Aorta (tissue), 5 donors: Measurements from ENCODE around the gene NME1. TPM values are rescaled to one million over a fixed set of nuclear protein-coding genes. Genes with fewer than 3 reads are reported as not detected.

ENCODE experiments used
- ATAC-seq: fragments of 200-7000 bp; cut with Tn5 transposase; one replicate; pipeline ENCODE4 v1.9.1; 2022; ENCODE audit warnings: moderate library complexity; ENCODE audit not compliant: low FRiP score
- DNase-seq, 2 donors: peaks; one replicate each; pipeline ENCODE4 v3.0.0-alpha.2; 2020
- H3K27ac ChIP-seq, 2 donors: one replicate each; pipeline ENCODE4 v1.5.1; 2013; ENCODE audit warnings: low read length in 2 of 2, mild to moderate bottlenecking in 2 of 2, moderate library complexity in 2 of 2, control low read depth in 1 of 2, inconsistent platforms in 1 of 2, low read depth in 1 of 2
- H3K27me3 ChIP-seq, 2 donors: one replicate each; pipeline ENCODE4 v1.6.1; 2013; ENCODE audit warnings: control low read depth in 1 of 2, low read length in 1 of 2, mild to moderate bottlenecking in 1 of 2, moderate library complexity in 1 of 2; ENCODE audit not compliant: insufficient read depth in 2 of 2, control insufficient read depth in 1 of 2
- H3K36me3 ChIP-seq, 2 donors: one replicate each; pipeline ENCODE4 v1.6.1; 2013; ENCODE audit warnings: control low read depth in 1 of 2, low read length in 1 of 2, mild to moderate bottlenecking in 1 of 2; ENCODE audit not compliant: insufficient read depth in 2 of 2, control insufficient read depth in 1 of 2
- H3K4me1 ChIP-seq, 2 donors: one replicate each; pipeline ENCODE4 v1.6.1; 2013; ENCODE audit warnings: low read length in 2 of 2, control low read depth in 1 of 2, mild to moderate bottlenecking in 1 of 2, moderate library complexity in 1 of 2; ENCODE audit not compliant: insufficient read depth in 2 of 2, control insufficient read depth in 1 of 2
- H3K4me3 ChIP-seq, 2 donors: one replicate each; pipeline ENCODE4 v1.5.1; 2013; ENCODE audit warnings: low read length in 2 of 2, control low read depth in 1 of 2, mild to moderate bottlenecking in 1 of 2
- H3K9me3 ChIP-seq: one replicate; pipeline ENCODE4 v1.6.1; 2013; ENCODE audit warnings: mild to moderate bottlenecking, low read length; ENCODE audit not compliant: control insufficient read depth
- WGBS, 2 donors: extraction: QIAGEN DNeasy Blood & Tissue Kit; methylation state at CpG; one replicate each; pipeline ENCODE4 v1.1.7; 2013; 5-methylcytosine and 5-hydroxymethylcytosine counted together
- intact Hi-C, 2 donors: fragments of 100-400 bp; cut with DNase I; formaldehyde crosslinking; loops; one replicate each; pipeline versions ENCODE4 v1.14.2 to v1.15.0; 2022
- polyA plus RNA-seq, 2 donors: library from polyadenylated mRNA; stranded (reverse); fragments of 200-250 nt; gene quantifications; one replicate each; pipeline ENCODE4 v1.2.3, GENCODE V29; 2013
- total RNA-seq, 2 donors: library from RNA; stranded (reverse); fragmentation: NEBNext Ultra II Directional; extraction: Animal tissue kit (Norgen Biotek cat#: 25700); gene quantifications; one replicate each; pipeline ENCODE4 v1.2.1, GENCODE V29; 2021
- donor health status: healthy with polysubstance abuse.
- donor health status: Bipolar disorder and iron deficiency.
- donor health status: DM: no; HTN: no; CAD: no.
- donor health status: DM: no; HTN: no; CAD: no.
- donor health status: DM: yes; HTN: yes; CAD: no.

The NME1 gene
- total and polyA plus RNA-seq, 4 donors = 24.5 to 42.3 (median 32.7) TPM

DNA sequence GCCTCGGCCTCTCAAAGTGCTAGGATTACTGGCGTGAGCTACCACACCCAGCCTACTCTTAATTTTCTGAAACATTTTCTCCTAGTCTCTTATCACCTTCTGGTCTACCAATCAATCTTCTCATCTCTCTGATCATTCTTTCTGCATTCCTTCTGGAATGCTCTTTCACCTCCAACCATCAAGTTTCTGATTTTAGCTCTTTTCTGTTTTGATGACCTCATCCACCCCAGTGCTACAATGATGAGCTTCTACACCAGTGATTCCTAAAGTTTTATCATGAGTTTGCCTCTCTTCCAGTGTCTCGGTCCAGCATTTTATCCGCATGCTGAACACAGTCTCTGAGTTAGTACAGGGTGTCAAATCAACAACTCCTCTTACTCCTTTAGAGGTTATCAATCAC lies 44.4 kb downstream of the NME1 start:
- Histone ChIP-seq H3K4me3 (no peak overlapping the region), H3K4me1 (no peaks in the 10 kb centered on the region), H3K36me3 (peaks cover 0 to 2% of the 10 kb centered on the region in 2 donors), H3K27me3 (no peaks in the 10 kb centered on the region), H3K27ac (no peak overlapping the region), H3K9me3 (no peaks in the 10 kb centered on the region)
- 97 to 98% methylated on average over 4 of the region's 4 CpGs for WGBS, 2 donors
- DNase-seq (no peak), ATAC-seq (no peak)
- intact Hi-C loops = no loop called here

DNA sequence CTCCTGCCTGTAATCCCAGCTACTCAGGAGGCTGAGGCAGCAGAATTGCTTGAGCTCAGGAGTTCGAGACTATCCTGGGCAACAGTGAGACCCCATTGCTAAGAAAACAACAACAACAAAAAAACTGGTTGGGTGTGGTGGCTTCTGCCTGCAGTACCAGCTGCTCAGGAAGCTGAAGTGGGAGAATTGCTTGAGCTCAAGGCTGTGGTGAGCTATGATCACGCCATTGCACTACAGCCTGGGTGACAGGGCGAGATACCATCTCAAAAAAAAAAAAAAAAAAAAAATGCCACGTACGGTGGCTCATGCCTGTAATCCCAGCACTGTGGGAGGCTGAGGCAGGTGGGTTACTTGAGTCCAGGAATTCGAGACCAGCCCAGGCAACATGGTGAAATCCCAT lies 46.9 kb downstream of the NME1 start:
- DNase-seq = no peak
- WGBS, 2 donors = 87 to 89% methylated on average over 6 of the region's 6 CpGs

DNA sequence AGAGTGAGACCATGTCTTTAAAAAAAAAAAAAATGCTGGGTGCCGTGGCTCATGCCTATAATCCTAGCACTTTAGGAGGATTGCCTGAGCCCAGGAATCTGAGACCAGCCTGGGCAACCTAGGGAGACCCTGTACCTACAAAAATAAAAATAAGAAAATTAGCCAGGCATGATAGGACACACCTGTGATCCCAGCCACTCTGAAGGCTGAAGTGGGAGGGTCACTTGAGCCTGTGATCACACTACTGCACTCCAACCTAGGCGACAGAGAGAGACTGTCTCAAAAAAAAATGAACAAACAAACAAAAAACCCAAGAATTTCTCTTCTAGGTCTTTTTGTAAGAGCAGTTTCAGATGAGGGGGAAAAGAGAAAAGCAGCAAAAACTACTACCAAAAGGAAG lies 47.5 kb downstream of the NME1 start:
- no peaks in the 10 kb centered on the region for H3K9me3 ChIP-seq
- H3K4me3 ChIP-seq = no peak overlapping the region
- intact Hi-C loops = no loop called here
- no peaks in the 10 kb centered on the region for H3K4me1 ChIP-seq
- 81 to 82% methylated on average over 2 of the region's 2 CpGs for WGBS, 2 donors
- no peaks in the 10 kb centered on the region for H3K27me3 ChIP-seq
- H3K36me3 ChIP-seq = peaks cover 0 to 5% of the 10 kb centered on the region in 2 donors
- DNase-seq (no peak), ATAC-seq (no peak)
- no peak overlapping the region for H3K27ac ChIP-seq

More for the DNA sequence above, 46.9 kb downstream of the NME1 start:
- H3K27ac ChIP-seq = no peak overlapping the region
- H3K27me3 ChIP-seq = no peaks in the 10 kb centered on the region
- no peak for ATAC-seq
- peaks cover 0 to 5% of the 10 kb centered on the region in 2 donors for H3K36me3 ChIP-seq
- intact Hi-C loops = no loop called here
- H3K4me1 ChIP-seq = no peaks in the 10 kb centered on the region
- H3K4me3 ChIP-seq = no peak overlapping the region
- no peaks in the 10 kb centered on the region for H3K9me3 ChIP-seq

DNA sequence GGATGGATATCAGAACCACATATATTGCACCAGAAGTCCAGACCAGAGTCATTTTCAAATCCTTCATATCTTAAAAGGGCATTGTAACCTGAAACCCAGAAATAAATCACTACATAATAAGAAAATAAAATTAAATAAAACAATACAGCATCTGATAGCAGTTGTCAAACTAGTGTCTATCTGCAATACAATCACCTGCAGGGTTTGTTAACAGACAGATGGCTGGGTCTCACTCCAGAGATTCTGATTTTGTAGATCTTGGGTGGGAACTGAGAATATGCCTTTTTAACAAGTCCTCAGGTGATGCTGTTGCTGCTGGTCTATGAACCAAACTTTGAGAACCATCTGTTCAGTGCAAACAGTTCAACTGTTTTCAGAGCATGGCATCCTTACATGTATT lies 50.5 kb downstream of the NME1 start:
- no peak overlapping the region for H3K27ac ChIP-seq
- ATAC-seq (no peak), DNase-seq (no peak)
- intact Hi-C loops = no loop called here
- H3K9me3 ChIP-seq = no peaks in the 10 kb centered on the region
- no peaks in the 10 kb centered on the region for H3K27me3 ChIP-seq
- no peaks in the 10 kb centered on the region for H3K4me1 ChIP-seq
- no peak overlapping the region for H3K4me3 ChIP-seq
- peaks cover 0 to 5% of the 10 kb centered on the region in 2 donors for H3K36me3 ChIP-seq

Other genes with a start within 250 kb of the NME1 start
- 100 to 1,000 TPM; 137 to 151 TPM for gene SPAG9, start 32.7 kb upstream of the NME1 start, total RNA-seq
- gene SPAG9, start 32.7 kb upstream of the NME1 start, polyA plus RNA-seq = 10 to 100 TPM; 20.7 to 33.8 TPM
- 100 to 1,000 TPM; 306 to 366 TPM for gene NME2, start 12.9 kb downstream of the NME1 start, total RNA-seq
- 100 to 1,000 TPM; 838 to 992 TPM for gene NME2, start 12.9 kb downstream of the NME1 start, polyA plus RNA-seq
- 10 to 100 TPM; 11.5 to 21.4 TPM for gene MBTD1, start 106.5 kb downstream of the NME1 start, total RNA-seq
- 1 to 10 TPM; 5.3 to 8.4 TPM for gene MBTD1, start 106.5 kb downstream of the NME1 start, polyA plus RNA-seq
- 10 to 100 TPM; 17.4 to 21.0 TPM for gene UTP18, start 107.0 kb downstream of the NME1 start, total RNA-seq
- 10 to 100 TPM; 12.0 to 16.5 TPM for gene UTP18, start 107.0 kb downstream of the NME1 start, polyA plus RNA-seq